IMR-90 (cell line): ENCODE measurements around the gene AQP12A.

Experiments
- CTCF ChIP-seq: conservative IDR thresholded peaks from 2 replicates; pipeline ENCODE4 v1.5.1; 2012; ENCODE audit warnings: mild to moderate bottlenecking, low read depth, low read length, improper control_type of control experiment
- POLR2A ChIP-seq: IDR thresholded peaks from 2 replicates; pipeline ENCODE4 v1.6.1; 2012; ENCODE audit warnings: mild to moderate bottlenecking, low read depth, low read length
- USF2 ChIP-seq: fragments of 150-350 bp; IDR thresholded peaks from 2 replicates; pipeline ENCODE4 v1.6.1; 2017; ENCODE audit warnings: mild to moderate bottlenecking, antibody characterized with exemption, low read length, low read depth

DNA sequence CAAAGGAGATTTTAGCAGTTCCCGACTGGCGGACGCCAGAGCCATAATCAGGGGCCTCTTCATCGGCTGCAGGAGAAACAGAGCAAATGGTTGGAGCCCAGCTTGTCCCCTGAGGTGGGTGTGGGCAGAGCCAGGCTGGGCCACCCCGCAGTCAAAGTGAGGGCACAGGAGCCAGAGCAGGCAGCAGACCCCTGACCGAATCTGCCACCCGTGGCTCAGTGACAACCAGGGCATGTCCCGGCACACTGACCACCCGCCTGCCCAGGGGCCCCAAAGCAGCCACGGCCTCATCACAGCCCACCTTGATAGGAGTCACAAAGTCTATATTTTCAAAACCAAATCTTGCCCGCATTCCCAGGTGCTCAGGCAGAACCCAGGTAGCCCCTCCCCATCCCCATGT, 55.6 kb downstream of the AQP12A start:
- TF ChIP-seq POLR2A (no peak), USF2 (no peak), CTCF (no peak)
